GM12865 (cell line): Measurements from ENCODE around the gene SCFD2.

Experiments used
- DNase-seq: peaks from one replicate; pipeline ENCODE4 v3.0.0; 2010; ENCODE audit warnings: low read depth
- H3K4me3 ChIP-seq: 2 replicates; pipeline ENCODE4 v1.5.1; 2011; ENCODE audit warnings: mild to moderate bottlenecking, low read depth, low read length, control low read depth
- TF ChIP-seq, protein P1 (sequence below): IDR thresholded peaks from 2 replicates; pipeline ENCODE4 v1.5.1; 2011; ENCODE audit warnings: low read length, control low read depth, low read depth, inconsistent platforms; ENCODE audit not compliant: insufficient read depth; ENCODE audit errors: missing control alignments

Gene SCFD2

DNA sequence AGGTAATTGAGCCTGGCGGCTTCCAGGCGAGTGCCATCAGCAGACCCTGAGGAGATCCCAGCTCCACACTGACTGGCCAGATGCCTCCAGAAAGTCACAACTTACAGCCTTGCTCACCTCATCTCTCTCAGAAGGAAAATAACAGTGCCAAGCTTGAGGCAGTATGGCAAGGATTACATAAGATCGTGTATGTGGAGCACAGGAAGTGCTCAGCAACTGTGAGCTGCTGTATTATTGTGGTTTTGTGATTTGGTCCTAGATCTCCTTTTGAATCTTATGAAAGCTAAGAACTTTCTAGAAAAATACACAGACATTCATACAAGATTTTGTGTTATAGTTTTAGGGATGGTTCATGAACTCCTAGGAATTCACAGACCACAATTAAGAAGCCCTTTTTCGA lies 489.8 kb downstream of the SCFD2 start:
- H3K4me3 ChIP-seq: no peak overlapping the region
- no peak for DNase-seq
- TF ChIP-seq, protein P1, sequence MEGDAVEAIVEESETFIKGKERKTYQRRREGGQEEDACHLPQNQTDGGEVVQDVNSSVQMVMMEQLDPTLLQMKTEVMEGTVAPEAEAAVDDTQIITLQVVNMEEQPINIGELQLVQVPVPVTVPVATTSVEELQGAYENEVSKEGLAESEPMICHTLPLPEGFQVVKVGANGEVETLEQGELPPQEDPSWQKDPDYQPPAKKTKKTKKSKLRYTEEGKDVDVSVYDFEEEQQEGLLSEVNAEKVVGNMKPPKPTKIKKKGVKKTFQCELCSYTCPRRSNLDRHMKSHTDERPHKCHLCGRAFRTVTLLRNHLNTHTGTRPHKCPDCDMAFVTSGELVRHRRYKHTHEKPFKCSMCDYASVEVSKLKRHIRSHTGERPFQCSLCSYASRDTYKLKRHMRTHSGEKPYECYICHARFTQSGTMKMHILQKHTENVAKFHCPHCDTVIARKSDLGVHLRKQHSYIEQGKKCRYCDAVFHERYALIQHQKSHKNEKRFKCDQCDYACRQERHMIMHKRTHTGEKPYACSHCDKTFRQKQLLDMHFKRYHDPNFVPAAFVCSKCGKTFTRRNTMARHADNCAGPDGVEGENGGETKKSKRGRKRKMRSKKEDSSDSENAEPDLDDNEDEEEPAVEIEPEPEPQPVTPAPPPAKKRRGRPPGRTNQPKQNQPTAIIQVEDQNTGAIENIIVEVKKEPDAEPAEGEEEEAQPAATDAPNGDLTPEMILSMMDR: no peak

DNA sequence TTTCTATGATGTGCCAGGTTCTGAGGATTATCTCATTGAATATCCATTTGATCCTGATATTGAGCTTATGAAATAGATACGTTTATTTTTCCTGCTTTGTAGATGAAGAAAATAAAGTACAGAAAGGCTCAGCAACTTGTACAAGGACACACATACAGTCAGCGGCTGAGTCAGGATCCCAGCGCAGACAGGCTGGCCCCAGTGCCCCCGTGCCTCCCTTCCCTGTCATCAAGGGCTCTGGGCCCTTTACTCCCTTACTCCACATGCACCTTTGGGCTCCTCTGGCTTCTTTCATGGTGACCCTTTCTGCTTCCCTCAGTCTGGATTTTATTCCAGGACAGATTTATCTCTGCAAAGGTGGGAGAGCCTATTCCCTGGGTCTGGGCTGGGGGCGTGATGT lies 490.9 kb downstream of the SCFD2 start:
- no peak overlapping the region for H3K4me3 ChIP-seq
- TF ChIP-seq, protein P1: no peak
- no peak for DNase-seq

DNA sequence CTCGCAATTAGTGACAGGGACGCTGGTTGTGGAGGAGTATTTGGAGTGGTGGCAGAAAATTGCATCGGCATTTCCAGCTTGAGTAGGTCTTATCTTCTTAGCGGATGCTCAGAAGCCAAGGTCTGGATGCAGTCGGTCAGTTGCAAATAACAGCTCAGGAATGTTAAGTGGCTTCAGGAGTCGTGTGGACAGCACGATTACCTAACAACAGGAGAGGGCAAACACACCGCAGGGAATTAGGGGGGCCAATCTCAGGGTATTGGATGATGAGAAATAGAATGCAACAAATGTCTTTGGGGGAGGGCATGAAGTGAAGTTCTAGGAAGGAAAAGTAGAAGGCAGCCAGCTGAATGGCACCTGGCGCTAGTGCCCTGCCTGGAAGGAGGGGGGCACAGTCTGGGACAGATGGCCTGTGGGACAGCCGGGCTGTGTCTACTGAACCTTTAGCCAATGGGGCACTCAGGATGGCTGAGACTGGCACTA lies 492.0 kb downstream of the SCFD2 start:
- H3K4me3 ChIP-seq: no peak overlapping the region
- DNase-seq: no peak

DNA sequence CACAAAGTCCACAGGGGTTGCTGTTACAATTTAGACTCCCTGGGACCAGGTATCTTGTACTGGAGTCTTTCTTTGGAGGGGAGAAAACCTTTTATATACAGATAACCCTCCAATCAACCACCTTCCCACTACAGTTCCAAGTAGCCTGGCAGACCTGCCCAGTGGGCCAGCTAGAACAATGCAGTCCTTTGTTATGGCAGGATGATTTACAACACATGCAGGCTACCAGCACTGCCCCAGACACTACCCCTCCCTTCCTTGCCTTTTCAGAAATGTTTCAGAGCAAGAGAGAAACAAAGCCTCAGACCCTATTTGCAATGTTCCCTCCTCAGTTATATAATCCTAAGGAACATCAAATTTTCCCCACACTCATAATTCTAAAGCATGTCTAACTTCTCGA lies 492.7 kb downstream of the SCFD2 start:
- DNase-seq: no peak
- TF ChIP-seq, protein P1: no peak
- H3K4me3 ChIP-seq: no peak overlapping the region

More for the DNA sequence above, 492.0 kb downstream of the SCFD2 start:
- TF ChIP-seq, protein P1: no peak

DNA sequence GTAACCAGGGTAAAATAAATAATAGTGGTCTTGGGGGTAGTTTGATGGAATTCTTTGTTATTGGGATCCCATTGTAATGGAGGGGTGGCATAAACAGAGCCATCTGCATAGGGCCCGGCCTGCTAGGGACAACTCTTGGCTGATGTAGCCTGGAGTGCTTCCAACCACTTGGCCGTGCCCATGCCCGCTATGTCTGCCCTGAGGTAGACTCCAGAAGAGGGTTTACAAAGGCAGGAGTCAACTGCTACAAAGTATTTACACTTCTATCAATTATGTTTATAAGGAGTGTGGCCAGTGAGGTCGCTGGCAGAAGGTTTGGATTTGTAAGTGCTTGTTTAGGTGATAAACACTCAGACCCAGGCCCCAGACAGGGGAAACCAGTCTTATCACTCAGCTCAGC lies 495.6 kb downstream of the SCFD2 start:
- TF ChIP-seq, protein P1: no peak
- DNase-seq: no peak
- H3K4me3 ChIP-seq: no peak overlapping the region

DNA sequence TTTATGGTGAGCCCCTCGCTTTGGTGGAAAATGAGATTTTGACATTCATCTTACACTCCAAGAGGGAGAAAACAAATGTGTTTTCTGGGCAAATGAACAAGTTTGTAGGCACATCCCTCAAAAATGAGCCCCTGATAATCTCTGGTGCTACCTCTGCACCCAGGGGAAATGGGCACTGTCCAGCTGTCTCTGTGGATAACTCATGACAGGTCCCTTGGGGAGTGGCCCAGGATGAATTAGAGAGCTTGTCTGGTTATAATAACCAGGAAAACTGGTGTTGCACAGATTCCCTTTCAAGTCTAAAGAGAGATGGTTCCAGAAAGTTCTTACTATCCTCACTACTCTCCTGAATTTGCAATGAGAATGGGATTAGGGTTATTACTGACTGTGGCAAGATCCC lies 496.2 kb downstream of the SCFD2 start:
- TF ChIP-seq, protein P1: no peak
- no peak overlapping the region for H3K4me3 ChIP-seq
- no peak for DNase-seq

DNA sequence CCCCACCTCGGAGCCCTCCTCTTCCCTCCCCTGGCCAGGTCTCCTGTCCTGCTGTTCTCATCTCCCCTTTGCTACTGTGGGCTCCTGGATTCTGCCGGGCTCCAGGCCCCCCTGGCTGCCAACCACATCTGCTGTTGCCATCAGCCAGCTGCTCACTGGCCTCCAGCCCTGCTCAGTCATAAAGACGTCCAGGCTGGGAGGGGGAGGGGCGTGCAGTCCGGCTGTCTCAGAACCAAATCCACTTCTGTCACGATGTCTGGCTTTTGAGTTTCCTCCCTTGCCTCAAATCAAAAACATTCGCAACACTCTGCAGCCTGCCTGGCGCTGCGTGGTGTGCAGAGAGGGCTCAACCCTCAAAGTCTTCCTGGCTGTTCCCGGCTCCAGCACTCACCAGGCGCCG lies 496.7 kb downstream of the SCFD2 start:
- TF ChIP-seq, protein P1: no peak
- DNase-seq: no peak
- H3K4me3 ChIP-seq: no peak overlapping the region
